ENCODE results near the gene ATAD3B.
"Not testable (repeated sequence)": the region's sequence is repeated elsewhere in the genome, so short reads cannot be mapped to it uniquely, and the experiment has no call there.

The ATAD3B gene

DNA sequence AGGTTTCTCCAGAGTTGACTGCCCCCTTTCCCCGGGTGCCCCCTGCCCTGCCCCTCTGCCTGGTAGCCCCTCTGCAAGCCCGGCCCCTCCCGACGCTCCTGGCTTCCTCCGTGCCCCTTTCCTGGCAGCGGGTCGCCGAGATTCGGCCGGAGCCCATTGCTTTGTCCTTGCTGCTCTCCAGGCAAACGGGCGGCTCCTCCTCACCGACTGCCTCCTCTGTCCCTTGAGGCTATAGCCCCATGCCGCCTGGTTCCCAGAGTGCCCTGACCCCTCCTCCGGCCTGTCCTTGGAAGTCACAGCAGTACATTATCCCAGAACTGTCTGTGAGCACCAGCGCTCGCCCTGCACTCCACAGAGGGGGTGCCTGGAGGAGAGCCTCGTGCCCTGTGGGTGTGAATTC, 42.1 kb downstream of the ATAD3B start:
- not testable (repeated sequence) for DNase-seq

GRCh38 chr1:1514376-1514775, 42.8 kb downstream of the ATAD3B start:
- not testable (repeated sequence) for DNase-seq

DNA sequence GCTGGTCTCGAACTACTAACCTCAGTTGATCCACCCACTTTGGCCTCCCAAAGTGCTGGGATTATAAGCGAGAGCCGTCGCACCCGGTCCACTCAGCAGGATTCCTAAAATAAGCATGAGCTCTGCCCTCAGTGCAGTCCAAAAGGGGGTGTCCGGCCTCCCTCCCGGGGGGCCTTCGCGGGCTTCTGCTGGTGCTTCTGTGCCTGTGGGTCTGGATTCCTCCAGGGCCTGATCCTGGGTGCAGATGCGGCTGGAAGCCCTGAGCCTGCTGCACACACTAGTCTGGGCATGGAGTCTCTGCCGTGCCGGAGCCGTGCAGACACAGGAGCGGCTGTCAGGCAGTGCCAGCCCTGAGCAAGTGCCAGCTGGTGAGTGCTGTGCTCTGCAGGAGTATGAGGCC, 45.4 kb downstream of the ATAD3B start:
- DNase-seq, result not testable (repeated sequence)

DNA sequence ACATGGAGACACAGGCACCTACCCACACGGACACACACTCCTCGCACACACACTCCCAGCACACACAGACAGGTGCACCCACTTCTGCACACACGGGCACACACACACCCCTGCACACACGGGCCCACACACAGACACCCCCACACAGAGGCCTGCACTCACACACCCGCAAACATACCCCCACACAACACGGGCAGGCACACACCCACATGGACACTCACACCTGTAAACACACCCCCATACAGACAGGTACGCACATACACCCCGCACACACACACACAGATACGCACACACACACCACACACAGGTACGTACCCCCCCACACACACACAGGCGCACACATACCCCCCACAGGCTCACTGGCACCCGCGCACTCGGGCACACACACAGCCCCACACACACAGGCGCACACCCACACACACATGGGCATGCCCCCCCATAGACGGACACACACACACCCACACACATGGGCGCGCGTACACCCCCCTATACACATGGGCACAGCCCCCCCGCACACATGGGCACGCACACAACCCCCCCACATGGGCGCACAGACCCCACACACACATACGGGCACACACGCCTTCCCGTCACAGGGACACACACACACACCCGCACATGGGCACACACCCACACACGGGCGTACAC, 46.5 kb downstream of the ATAD3B start:
- DNase-seq, result no peak

DNA sequence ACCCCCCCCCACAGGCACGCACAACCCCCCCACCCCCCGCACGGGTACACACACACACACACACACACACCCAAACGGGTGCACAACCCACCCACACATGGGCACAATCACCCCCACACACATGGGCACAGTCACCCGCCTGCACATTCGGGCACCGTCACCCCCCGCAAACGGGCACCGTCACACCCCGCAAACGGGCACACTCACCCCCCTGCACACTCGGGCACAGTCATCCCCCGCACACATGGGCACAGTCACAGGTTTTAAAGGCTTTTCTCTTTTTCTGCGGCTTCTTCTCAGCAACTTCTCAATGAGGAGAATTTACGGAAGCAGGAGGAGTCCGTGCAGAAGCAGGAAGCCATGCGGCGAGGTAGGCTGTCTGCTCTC, 47.0 kb downstream of the ATAD3B start:
- not testable (repeated sequence) for DNase-seq

GRCh38 chr1:1519805-1520505, 48.4 kb downstream of the ATAD3B start:
- DNase-seq, result not testable (repeated sequence)

GRCh38 chr1:1521331-1521730, 49.8 kb downstream of the ATAD3B start:
- no peak for DNase-seq

- not testable (repeated sequence) for DNase-seq
Measured at GRCh38 chr1:1522536-1522935, 51.0 kb downstream of the ATAD3B start.

DNA sequence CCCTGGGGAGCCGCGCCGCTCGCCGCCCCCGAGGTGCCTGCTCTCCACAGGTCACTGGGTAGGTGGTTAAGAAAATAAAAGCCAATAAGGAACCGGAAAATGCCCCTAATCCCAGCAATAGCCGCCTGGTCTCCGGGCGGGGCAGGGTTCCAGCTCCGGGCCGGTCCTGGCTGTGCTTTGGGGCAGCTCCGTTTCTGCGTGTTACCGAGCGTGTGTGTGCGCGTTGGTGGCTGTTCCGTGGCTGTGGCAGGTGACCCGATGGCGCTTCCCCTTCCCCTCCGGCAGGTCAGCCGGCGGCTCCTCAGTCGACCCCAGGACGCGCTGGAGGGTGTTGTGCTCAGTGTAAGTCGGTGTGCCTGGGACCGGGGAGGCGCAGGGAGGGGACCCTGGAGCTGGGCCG, 51.7 kb downstream of the ATAD3B start:
- DNase-seq, result not testable (repeated sequence)

DNA sequence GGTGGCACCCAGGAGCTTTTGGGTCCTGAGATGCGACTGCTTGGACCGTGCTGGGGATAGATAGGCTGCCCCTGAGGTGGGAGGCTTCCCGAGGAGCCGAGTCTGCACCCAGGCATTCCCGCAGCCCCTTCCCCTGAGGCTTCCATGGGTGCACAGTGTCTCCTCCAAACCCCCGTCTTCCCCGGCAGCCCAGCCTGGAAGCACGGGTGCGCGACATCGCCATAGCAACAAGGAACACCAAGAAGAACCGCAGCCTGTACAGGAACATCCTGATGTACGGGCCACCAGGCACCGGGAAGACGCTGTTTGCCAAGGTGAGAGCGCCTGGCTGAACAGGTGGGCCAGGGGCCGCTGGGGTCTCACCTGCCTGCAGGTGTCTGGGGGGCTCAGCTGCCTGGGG, 52.1 kb downstream of the ATAD3B start:
- DNase-seq, result not testable (repeated sequence)

- not testable (repeated sequence) for DNase-seq
Measured at GRCh38 chr1:1524750-1525383, 53.3 kb downstream of the ATAD3B start.

GRCh38 chr1:1526476-1526875, 54.9 kb downstream of the ATAD3B start:
- DNase-seq, result not testable (repeated sequence)

- no peak for DNase-seq
Measured at GRCh38 chr1:1527092-1527816, 55.7 kb downstream of the ATAD3B start.

GRCh38 chr1:1528301-1529267, 57.0 kb downstream of the ATAD3B start:
- no peak for DNase-seq

- no peak for DNase-seq
Measured at GRCh38 chr1:1529321-1529720, 57.8 kb downstream of the ATAD3B start.

DNA sequence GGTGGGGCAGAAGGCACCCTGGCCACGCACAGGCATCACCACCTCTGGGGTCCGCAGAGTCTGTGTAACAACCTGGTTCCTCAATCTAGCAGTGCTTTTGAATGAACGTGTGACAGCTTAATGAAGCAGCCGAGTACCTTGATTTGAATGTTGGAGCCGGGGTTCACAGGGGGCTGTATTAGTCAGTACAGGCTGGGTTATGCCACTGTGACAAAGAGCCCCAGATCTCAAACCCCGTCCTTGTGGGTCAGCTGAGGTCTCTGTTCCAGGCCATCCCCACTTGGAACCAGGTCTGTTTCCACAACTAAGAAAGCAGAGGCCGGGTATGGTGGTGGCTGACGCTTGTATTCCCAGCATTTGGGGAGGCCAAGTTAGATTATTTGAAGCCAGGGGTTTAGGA, 58.4 kb downstream of the ATAD3B start:
- no peak for DNase-seq

DNA sequence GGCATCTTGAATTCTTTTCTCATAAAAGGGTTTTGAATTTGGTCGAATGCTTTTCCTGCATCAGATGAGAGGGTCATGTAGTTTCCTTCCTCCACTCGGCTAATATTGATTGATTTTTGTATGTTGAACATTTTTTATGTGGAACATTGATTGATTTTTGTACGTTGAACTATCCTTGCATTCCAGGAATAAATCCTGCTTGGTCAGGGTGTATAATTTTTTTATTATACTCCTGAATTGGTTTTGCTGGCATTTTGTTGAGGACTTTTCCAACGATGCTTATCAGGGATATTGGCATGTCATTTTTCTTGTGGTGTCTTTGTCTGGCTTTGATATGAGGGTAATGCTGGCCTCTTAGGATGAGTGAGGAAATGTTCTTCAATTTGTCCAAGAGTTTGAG, 60.4 kb downstream of the ATAD3B start:
- no peak for DNase-seq

DNA sequence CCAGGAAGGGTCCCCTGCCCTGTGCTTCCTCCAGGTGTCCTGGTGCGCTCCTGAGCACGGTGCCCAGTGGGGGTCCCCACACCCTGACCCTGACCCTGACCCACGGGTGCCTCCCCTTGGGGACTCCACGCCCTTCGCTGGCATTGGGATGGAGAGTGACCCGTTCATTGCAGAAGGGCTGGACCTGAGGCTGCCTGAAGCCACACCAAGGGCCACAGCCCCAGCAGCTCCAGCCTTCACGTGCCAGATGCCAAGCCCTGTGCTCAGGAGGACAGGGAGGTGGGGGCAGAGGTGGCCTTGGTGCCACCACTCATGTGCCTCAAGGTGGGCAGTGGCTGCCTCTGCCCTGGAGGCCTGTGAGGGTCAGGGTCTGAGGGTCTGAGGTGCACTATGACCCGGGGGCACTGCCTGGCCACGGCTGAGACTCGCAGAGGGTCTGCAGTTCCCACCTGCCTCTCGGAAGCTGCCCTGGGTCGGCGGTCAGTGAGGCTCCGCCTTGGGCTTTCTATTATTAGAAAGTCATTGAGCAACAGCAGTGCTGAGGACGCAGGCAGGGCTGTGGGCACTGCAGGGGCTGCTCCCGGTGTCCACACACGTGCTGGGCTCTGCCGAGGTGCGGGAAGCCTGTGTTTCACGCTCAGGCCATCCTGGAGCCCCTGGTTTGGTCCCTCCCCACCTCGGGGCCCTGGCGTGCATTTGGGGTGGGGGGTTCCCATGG, 61.8 kb downstream of the ATAD3B start:
- DNase-seq, result not testable (repeated sequence)

- not testable (repeated sequence) for DNase-seq
Measured at GRCh38 chr1:1533894-1534291, 62.3 kb downstream of the ATAD3B start.

DNA sequence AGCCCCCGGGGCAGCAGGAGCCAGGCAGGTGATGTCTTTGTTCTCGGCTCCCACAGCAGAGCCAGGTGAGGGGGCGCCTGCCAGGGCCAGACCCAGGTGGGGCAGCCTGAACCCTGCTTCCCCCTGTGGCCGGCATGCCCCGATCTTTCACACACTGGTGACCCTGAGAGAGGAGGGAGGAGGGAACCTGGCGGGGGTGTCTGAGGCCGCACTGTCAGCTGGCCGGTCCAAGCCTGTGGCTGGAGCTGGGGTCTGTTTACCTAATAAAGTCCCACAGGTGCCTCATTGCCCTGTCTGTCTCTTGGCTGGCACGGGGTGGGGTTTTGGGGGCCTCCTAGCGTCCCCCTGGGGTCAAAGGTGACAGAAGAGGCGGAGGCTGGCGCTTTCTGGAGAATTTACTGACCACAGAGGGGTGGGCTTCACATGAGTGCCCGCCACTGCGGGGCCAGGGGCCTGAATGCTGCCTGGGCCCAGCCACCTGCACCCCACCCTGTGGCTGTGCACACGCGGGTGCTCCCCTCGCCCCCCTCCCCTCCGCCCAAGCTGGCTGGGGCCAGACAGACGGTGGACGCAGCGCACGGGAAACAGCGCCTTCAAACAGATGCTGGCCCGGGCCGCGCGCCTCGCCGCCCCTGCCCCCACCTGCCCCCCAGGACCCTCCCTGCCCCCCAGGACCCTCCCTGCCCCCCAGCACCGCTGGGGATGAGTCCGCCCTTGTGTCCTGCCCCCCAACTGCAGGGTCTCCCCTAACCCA, 63.0 kb downstream of the ATAD3B start:
- no peak for DNase-seq

Data from fibroblast of upper back skin (primary cell).